ENCODE data around the gene CALML6.

DNA sequence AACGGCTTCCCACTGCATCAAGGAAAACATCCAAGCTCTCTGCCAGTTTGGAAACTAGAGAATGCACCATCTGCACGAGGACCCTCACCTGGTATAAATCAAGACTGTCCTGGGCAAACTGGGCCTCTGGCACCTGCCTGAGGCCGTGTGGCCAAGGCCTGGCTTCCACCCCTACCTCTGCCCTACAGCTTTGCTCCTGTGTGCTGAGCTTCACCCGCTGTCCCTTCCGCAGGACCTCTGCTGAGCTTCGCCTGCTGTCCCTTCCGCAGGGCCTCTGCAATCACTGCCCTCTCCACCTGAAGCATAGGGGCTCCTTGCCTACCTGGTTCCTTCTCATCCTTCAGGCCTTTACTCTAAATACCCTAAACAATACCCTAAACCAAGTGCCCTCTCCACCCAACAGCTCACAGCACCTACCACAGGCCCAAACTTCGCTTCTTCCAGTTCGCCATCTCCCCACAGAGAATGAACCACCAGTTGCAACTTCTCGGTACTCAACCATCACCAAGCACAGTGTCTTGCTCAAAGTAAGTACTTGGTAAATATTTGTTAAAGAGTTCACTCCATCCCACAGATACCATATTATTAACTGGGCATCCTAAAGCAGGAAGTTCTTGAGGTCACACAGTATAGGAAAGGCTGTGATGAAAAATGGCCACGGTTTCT lies 42.6 kb upstream of the CALML6 start:
- TF ChIP-seq, protein P1, sequence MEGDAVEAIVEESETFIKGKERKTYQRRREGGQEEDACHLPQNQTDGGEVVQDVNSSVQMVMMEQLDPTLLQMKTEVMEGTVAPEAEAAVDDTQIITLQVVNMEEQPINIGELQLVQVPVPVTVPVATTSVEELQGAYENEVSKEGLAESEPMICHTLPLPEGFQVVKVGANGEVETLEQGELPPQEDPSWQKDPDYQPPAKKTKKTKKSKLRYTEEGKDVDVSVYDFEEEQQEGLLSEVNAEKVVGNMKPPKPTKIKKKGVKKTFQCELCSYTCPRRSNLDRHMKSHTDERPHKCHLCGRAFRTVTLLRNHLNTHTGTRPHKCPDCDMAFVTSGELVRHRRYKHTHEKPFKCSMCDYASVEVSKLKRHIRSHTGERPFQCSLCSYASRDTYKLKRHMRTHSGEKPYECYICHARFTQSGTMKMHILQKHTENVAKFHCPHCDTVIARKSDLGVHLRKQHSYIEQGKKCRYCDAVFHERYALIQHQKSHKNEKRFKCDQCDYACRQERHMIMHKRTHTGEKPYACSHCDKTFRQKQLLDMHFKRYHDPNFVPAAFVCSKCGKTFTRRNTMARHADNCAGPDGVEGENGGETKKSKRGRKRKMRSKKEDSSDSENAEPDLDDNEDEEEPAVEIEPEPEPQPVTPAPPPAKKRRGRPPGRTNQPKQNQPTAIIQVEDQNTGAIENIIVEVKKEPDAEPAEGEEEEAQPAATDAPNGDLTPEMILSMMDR (IDR thresholded peaks at IDR 0.05) = no peak
- no peak for TF ChIP-seq POLR2A (IDR thresholded peaks at IDR 0.05)

Measured in tibial nerve (tissue), 3 donors.